Esophagus squamous epithelium (tissue), 5 donors: Measurements from ENCODE around the gene PI4KA. TPM values are rescaled to one million over a fixed set of nuclear protein-coding genes. Genes with fewer than 3 reads are reported as not detected.

Experiments used
- DNase-seq: peaks from one replicate; lab custom pipeline; 2025; lab: John Stamatoyannopoulos, UW
- H3K27ac ChIP-seq, 4 donors: fragments of 200-600 bp; sonication (generic); one replicate each; pipeline ENCODE4 v1.5.1; 2016 to 2019; ENCODE audit warnings: mild to moderate bottlenecking in 1 of 4
- H3K27me3 ChIP-seq, 4 donors: fragments of 200-600 bp; sonication (generic); 1 replicate in 3 of 4; 2 replicates in 1 of 4; pipeline versions ENCODE4 v1.5.1 to v1.6.0; 2017 to 2021; ENCODE audit warnings: antibody characterized with exemption in 1 of 4
- H3K36me3 ChIP-seq, 3 donors: fragments of 200-600 bp; sonication (generic); one replicate each; pipeline ENCODE4 v1.5.1; 2016 to 2019
- H3K4me1 ChIP-seq, 3 donors: fragments of 200-600 bp; sonication (generic); one replicate each; pipeline ENCODE4 v1.5.1; 2017 to 2019
- H3K4me3 ChIP-seq, 4 donors: fragments of 200-600 bp; sonication (generic); 1 replicate in 3 of 4; 2 replicates in 1 of 4; pipeline ENCODE4 v1.5.1; 2016 to 2019; ENCODE audit warnings: mild to moderate bottlenecking in 2 of 4, moderate library complexity in 1 of 4
- H3K9me3 ChIP-seq, 3 donors: fragments of 200-600 bp; sonication (generic); one replicate each; pipeline ENCODE4 v1.5.1; 2016 to 2019
- CTCF ChIP-seq, 6 experiments: fragments of 450-650 bp in 4 of 6; fragments of 200-600 bp in 2 of 6; sonication (generic) in 2 of 6; IDR thresholded peaks; one replicate each; pipeline ENCODE4 v1.5.1; 2016 to 2019; ENCODE audit warnings: antibody characterized with exemption in 6 of 6, mild to moderate bottlenecking in 4 of 6, moderate library complexity in 4 of 6
- POLR2A ChIP-seq, 4 donors: fragments of 450-650 bp; IDR thresholded peaks; one replicate each; pipeline ENCODE4 v1.6.1; 2017; ENCODE audit warnings: antibody characterized with exemption in 4 of 4, mild to moderate bottlenecking in 4 of 4, moderate library complexity in 3 of 4
- WGBS, 2 donors: methylation state at CpG; one replicate each; pipeline ENCODE4 v1.1.5; 2018; 5-methylcytosine and 5-hydroxymethylcytosine counted together
- intact Hi-C: fragments of 100-400 bp; cut with DNase I; formaldehyde crosslinking; loops from one replicate; pipeline ENCODE4 v1.15.0; 2022
- total RNA-seq, 4 donors: library from RNA; depleted of rRNA; stranded (reverse); fragments of >200 nt; gene quantifications; one replicate each; pipeline ENCODE4 v1.1.0, GENCODE V29; 2016
- donor health status: DM: yes; HTN: yes; CAD: no.

PI4KA gene
- total RNA-seq, 4 donors from 2014 or later: 25.4 to 48.6 (median 33.8) TPM

- intact Hi-C loops: no loop called here
- WGBS, 2 donors: 64 to 74% methylated on average over 6 of the region's 6 CpGs
- TF ChIP-seq POLR2A (IDR thresholded peaks at IDR 0.05): no peak
- TF ChIP-seq CTCF (IDR thresholded peaks at IDR 0.05): no peak
- H3K27ac ChIP-seq: no peak overlapping the region
- H3K4me1 ChIP-seq: peaks cover 13 to 51% (median 14%) of the 10 kb centered on the region in 3 donors
- no peaks in the 10 kb centered on the region for H3K36me3 ChIP-seq
- H3K9me3 ChIP-seq: no peaks in the 10 kb centered on the region
- H3K27me3 ChIP-seq: no peaks in the 10 kb centered on the region
- DNase-seq: no peak
- H3K4me3 ChIP-seq: no peak overlapping the region
Measured at GRCh38 chr22:20852503-20852902, 6.1 kb downstream of the PI4KA start.

GRCh38 chr22:20852076-20852475, 6.5 kb downstream of the PI4KA start:
- Histone ChIP-seq H3K4me3 (no peak overlapping the region), H3K27ac (no peak overlapping the region), H3K4me1 (peaks cover 9 to 46% (median 10%) of the 10 kb centered on the region in 3 donors), H3K36me3 (no peaks in the 10 kb centered on the region), H3K27me3 (no peaks in the 10 kb centered on the region), H3K9me3 (no peaks in the 10 kb centered on the region)
- no peak for TF ChIP-seq POLR2A (IDR thresholded peaks at IDR 0.05)
- no peak for TF ChIP-seq CTCF (IDR thresholded peaks at IDR 0.05)
- intact Hi-C loops: no loop called here
- WGBS, 2 donors: 70 to 78% methylated on average over 4 of the region's 4 CpGs
- DNase-seq: no peak

- TF ChIP-seq POLR2A (IDR thresholded peaks at IDR 0.05) (no peak), CTCF (IDR thresholded peaks at IDR 0.05) (no peak)
- H3K27ac ChIP-seq: no peak overlapping the region
- DNase-seq: no peak
- intact Hi-C loops: no loop called here
- 86 to 96% methylated on average over 2 of the region's 2 CpGs for WGBS, 2 donors
- H3K27me3 ChIP-seq: no peaks in the 10 kb centered on the region
- no peak overlapping the region for H3K4me3 ChIP-seq
- H3K9me3 ChIP-seq: no peaks in the 10 kb centered on the region
- H3K4me1 ChIP-seq: peaks cover 0 to 18% (median 4%) of the 10 kb centered on the region in 3 donors
- no peaks in the 10 kb centered on the region for H3K36me3 ChIP-seq
Measured at GRCh38 chr22:20847318-20847822, 11.2 kb downstream of the PI4KA start.

- Histone ChIP-seq H3K36me3 (no peaks in the 10 kb centered on the region), H3K27me3 (no peaks in the 10 kb centered on the region), H3K9me3 (no peaks in the 10 kb centered on the region), H3K4me1 (peaks cover 0 to 24% (median 4%) of the 10 kb centered on the region in 3 donors), H3K27ac (no peak overlapping the region), H3K4me3 (no peak overlapping the region)
- TF ChIP-seq CTCF (IDR thresholded peaks at IDR 0.05) (no peak), POLR2A (IDR thresholded peaks at IDR 0.05) (no peak)
- DNase-seq: no peak
- WGBS, 2 donors: 87 to 89% methylated on average over 5 of the region's 5 CpGs
- intact Hi-C loops: no loop called here
Measured at GRCh38 chr22:20844055-20845037, 14.3 kb downstream of the PI4KA start.

GRCh38 chr22:20843501-20843900, 15.1 kb downstream of the PI4KA start:
- H3K36me3 ChIP-seq: no peaks in the 10 kb centered on the region
- 39 to 46% methylated on average over 2 of the region's 2 CpGs for WGBS, 2 donors
- H3K4me3 ChIP-seq: no peak overlapping the region
- H3K9me3 ChIP-seq: no peaks in the 10 kb centered on the region
- intact Hi-C loops: no loop called here
- H3K27ac ChIP-seq: no peak overlapping the region
- peaks cover 0 to 24% (median 4%) of the 10 kb centered on the region in 3 donors for H3K4me1 ChIP-seq
- TF ChIP-seq CTCF (IDR thresholded peaks at IDR 0.05): no peak
- TF ChIP-seq POLR2A (IDR thresholded peaks at IDR 0.05): no peak
- DNase-seq: no peak
- no peaks in the 10 kb centered on the region for H3K27me3 ChIP-seq
